GM12874 (cell line): ENCODE data around the gene CNTN4.

ENCODE experiments used
- CTCF ChIP-seq: IDR thresholded peaks from 2 replicates; pipeline ENCODE4 v1.5.1; 2011; ENCODE audit warnings: low read depth, mild to moderate bottlenecking, control low read depth, low read length, moderate library complexity; ENCODE audit not compliant: insufficient read depth

The CNTN4 gene

GRCh38 chr3:3037156-3037555 is 938.5 kb downstream of the CNTN4 start:
- TF ChIP-seq CTCF = no peak

GRCh38 chr3:3038201-3038991 is 939.7 kb downstream of the CNTN4 start:
- no peak for TF ChIP-seq CTCF

- no peak for TF ChIP-seq CTCF
Measured at GRCh38 chr3:3053974-3054373, 955.3 kb downstream of the CNTN4 start.

GRCh38 chr3:3059645-3060044 is 961.0 kb downstream of the CNTN4 start:
- no peak for TF ChIP-seq CTCF

- TF ChIP-seq CTCF = no peak
Measured at GRCh38 chr3:3064297-3064696, 965.6 kb downstream of the CNTN4 start.

GRCh38 chr3:3065876-3066275 is 967.2 kb downstream of the CNTN4 start:
- no peak for TF ChIP-seq CTCF

DNA sequence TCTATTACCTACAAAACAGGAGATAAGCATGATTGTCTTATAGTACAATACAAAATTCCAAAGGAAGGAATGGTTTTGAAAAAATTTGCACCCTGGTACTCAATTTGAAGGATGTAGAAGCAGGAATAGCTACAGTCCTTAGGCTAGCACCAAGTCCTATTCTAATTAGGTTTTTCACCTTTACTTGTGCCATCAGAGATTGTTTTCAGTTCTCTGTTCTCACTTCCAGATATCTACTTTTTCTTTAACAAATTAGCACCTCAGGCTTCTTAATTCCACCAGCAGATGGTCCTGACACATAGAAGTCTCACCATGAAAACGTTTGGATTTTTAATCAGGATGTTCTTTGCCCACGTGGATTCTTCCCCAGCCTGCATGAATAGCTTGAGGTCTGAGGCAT is 967.7 kb downstream of the CNTN4 start:
- TF ChIP-seq CTCF = no peak
